ENCODE results near the gene RHOB. TPM values are rescaled to one million over a fixed set of nuclear protein-coding genes. Genes with fewer than 3 reads are reported as not detected.

RHOB gene
- total RNA-seq, 2 donors from 2014 or later: 376 to 784 TPM

- WGBS, 2 donors: 69 to 71% methylated on average over 12 to 15 of the region's 15 CpGs
- DNase-seq: peak in 2 of 4 donors; percentile 20 to 73
- intact Hi-C loops (cut with DNase I): no loop called here
- Histone ChIP-seq H3K4me3 (no peak overlapping the region), H3K9me3 (no peaks in the 10 kb centered on the region), H3K4me1 (peaks cover 35% of the 10 kb centered on the region), H3K36me3 (replicated peaks in 1 of 2; ENCODE audit: insufficient read depth in 1 of 2, low read depth in 2 of 2) (no peaks in the 10 kb centered on the region), H3K27me3 (no peaks in the 10 kb centered on the region), H3K27ac (peak overlapping the region in 2 of 4 donors; percentile 0 to 47)
- TF ChIP-seq POLR2A (IDR thresholded peaks at IDR 0.05) (peak in 1 of 3 donors; percentile 31), CTCF (IDR thresholded peaks at IDR 0.05) (no peak)
- ATAC-seq: no peak
These were observed 22.3 kb upstream of the RHOB start for GRCh38 chr2:20424300-20425290.

- ATAC-seq: no peak
- no peak overlapping the region for H3K27ac ChIP-seq
- intact Hi-C loops (cut with DNase I): no loop called here
- TF ChIP-seq POLR2A (IDR thresholded peaks at IDR 0.05) (no peak), CTCF (IDR thresholded peaks at IDR 0.05) (no peak)
- H3K9me3 ChIP-seq: no peaks in the 10 kb centered on the region
- H3K36me3 ChIP-seq (replicated peaks in 1 of 2; ENCODE audit: insufficient read depth in 1 of 2, low read depth in 2 of 2): no peaks in the 10 kb centered on the region
- H3K4me1 ChIP-seq: peaks cover 43% of the 10 kb centered on the region
- WGBS, 2 donors: 93 to 95% methylated on average over 6 of the region's 6 CpGs
- no peaks in the 10 kb centered on the region for H3K27me3 ChIP-seq
- H3K4me3 ChIP-seq: no peak overlapping the region
- no peak for DNase-seq
These were observed 21.4 kb upstream of the RHOB start for GRCh38 chr2:20425371-20425881.

GRCh38 chr2:20425884-20426283 is 21.0 kb upstream of the RHOB start:
- intact Hi-C loops (cut with DNase I): no loop called here
- TF ChIP-seq CTCF (IDR thresholded peaks at IDR 0.05) (no peak), POLR2A (IDR thresholded peaks at IDR 0.05) (no peak)
- H3K27ac ChIP-seq: no peak overlapping the region
- DNase-seq (no peak), ATAC-seq (no peak)
- H3K9me3 ChIP-seq: no peaks in the 10 kb centered on the region
- H3K4me1 ChIP-seq: peaks cover 43% of the 10 kb centered on the region
- no peak overlapping the region for H3K4me3 ChIP-seq
- 91 to 92% methylated on average over 2 of the region's 2 CpGs for whole genome bisulfite sequencing, 2 donors
- H3K36me3 ChIP-seq (replicated peaks in 1 of 2; ENCODE audit: insufficient read depth in 1 of 2, low read depth in 2 of 2): no peaks in the 10 kb centered on the region
- no peaks in the 10 kb centered on the region for H3K27me3 ChIP-seq

- no peak overlapping the region for H3K4me3 ChIP-seq
- no peaks in the 10 kb centered on the region for H3K9me3 ChIP-seq
- intact Hi-C loops (cut with DNase I): no loop called here
- no peaks in the 10 kb centered on the region for H3K36me3 ChIP-seq (replicated peaks in 1 of 2; ENCODE audit: insufficient read depth in 1 of 2, low read depth in 2 of 2)
- no peak overlapping the region for H3K27ac ChIP-seq
- 90 to 96% methylated on average over 6 to 10 of the region's 10 CpGs for WGBS, 2 donors
- DNase-seq (no peak), ATAC-seq (no peak)
- H3K27me3 ChIP-seq: no peaks in the 10 kb centered on the region
- H3K4me1 ChIP-seq: peaks cover 21% of the 10 kb centered on the region
- TF ChIP-seq POLR2A (IDR thresholded peaks at IDR 0.05) (no peak), CTCF (IDR thresholded peaks at IDR 0.05) (no peak)
These were observed 18.8 kb upstream of the RHOB start for GRCh38 chr2:20427931-20428526.

All from body of pancreas (tissue), 4 donors.